Breast epithelium (tissue), 3 donors: ENCODE results near the gene RASA4B.
"Not testable (repeated sequence)": the region's sequence is repeated elsewhere in the genome, so short reads cannot be mapped to it uniquely, and the experiment has no call there.

ENCODE experiments used
- CTCF ChIP-seq, 3 donors: fragments of 450-650 bp; IDR thresholded peaks; one replicate each; pipeline ENCODE4 v1.5.1; 2016 to 2017; ENCODE audit warnings: antibody characterized with exemption in 3 of 3, mild to moderate bottlenecking in 3 of 3, moderate library complexity in 3 of 3
- POLR2A ChIP-seq: fragments of 450-650 bp; IDR thresholded peaks from one replicate; pipeline ENCODE4 v1.6.1; 2016; ENCODE audit warnings: antibody characterized with exemption, mild to moderate bottlenecking, moderate library complexity
- POLR2AphosphoS5 ChIP-seq, 3 donors: sonication (generic); formaldehyde crosslinking; IDR thresholded peaks; one replicate each; pipeline ENCODE4 v1.6.1; 2017; ENCODE audit warnings: antibody characterized with exemption in 3 of 3

DNA sequence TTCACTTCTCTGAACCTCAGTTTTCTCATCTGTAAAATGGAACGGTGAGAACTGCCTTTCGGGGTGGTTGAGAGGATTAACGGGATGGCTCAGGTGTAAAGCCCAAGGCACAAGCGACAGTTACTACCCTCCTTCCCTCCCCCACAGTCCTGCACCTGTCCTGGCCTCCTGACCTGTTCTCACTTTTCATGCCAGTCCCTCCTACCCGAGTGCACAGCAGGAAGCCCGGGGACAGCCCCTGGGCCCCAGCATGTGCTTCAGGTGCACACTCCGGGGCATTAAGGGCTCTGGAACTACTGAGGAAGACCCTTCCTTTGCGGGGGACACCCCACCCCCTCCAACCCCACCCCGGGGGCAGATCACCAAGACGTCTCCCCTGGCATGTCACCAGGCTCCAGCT lies 626 bp downstream of the RASA4B start:
- not testable (repeated sequence) for TF ChIP-seq POLR2A; CTCF (IDR thresholded peaks at IDR 0.05); POLR2AphosphoS5 (IDR thresholded peaks at IDR 0.05)
